Adipocyte (in vitro differentiated cells): ENCODE data around the gene EBF3.

Source experiments
- DNase-seq: peaks from one replicate; pipeline ENCODE4 v3.0.0-alpha.2; 2015; ENCODE audit warnings: low read depth
- H3K27me3 ChIP-seq: replicated peaks from 2 replicates; pipeline ENCODE4 v1.7.0; 2013; ENCODE audit warnings: mild to moderate bottlenecking, low read length, moderate library complexity; ENCODE audit not compliant: control insufficient read depth, insufficient read depth
- H3K36me3 ChIP-seq: 2 replicates; pipeline ENCODE4 v1.7.0; 2013; ENCODE audit warnings: low read length, mild to moderate bottlenecking, moderate library complexity; ENCODE audit not compliant: control insufficient read depth, insufficient read depth, severe bottlenecking
- H3K4me1 ChIP-seq: 2 replicates; pipeline ENCODE4 v1.7.0; 2013; ENCODE audit warnings: mild to moderate bottlenecking, low read length, moderate library complexity; ENCODE audit not compliant: control insufficient read depth, insufficient read depth
- H3K4me3 ChIP-seq: 2 replicates; pipeline ENCODE4 v1.7.0; 2013; ENCODE audit warnings: mild to moderate bottlenecking, low read length, moderate library complexity
- H3K9ac ChIP-seq: 2 replicates; pipeline ENCODE4 v1.7.0; 2013; ENCODE audit warnings: mild to moderate bottlenecking, low read length, moderate library complexity
- H3K9me3 ChIP-seq: 2 replicates; pipeline ENCODE4 v1.7.0; 2013; ENCODE audit warnings: mild to moderate bottlenecking, low read length, moderate library complexity; ENCODE audit not compliant: control insufficient read depth

Gene EBF3

DNA sequence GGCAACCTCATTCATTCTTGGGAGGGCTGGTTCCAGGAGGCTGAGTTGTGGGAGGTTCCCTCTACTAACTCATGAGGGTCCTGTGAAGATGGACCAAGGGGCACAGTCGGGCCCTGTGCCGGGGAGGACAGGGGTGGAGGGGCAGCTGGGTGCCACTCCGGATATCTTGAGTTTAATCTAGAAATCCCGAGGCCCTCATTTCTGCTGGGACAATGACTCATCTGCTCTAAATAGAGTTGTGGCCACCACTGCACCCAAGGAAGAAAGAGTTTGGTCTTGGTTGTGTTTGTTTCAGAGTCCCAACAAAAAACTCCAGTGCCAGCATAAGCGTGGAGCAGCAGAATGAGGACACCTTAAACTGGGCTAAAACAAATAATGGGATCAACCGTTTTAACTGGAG lies 82.4 kb downstream of the EBF3 start:
- no peak overlapping the region for H3K9ac ChIP-seq
- DNase-seq, result no peak
- H3K36me3 ChIP-seq, result no peaks in the 10 kb centered on the region
- H3K4me1 ChIP-seq, result peaks cover 21% of the 10 kb centered on the region
- no peaks in the 10 kb centered on the region for H3K27me3 ChIP-seq
- no peak overlapping the region for H3K4me3 ChIP-seq
- H3K9me3 ChIP-seq, result no peaks in the 10 kb centered on the region

- no peaks in the 10 kb centered on the region for H3K27me3 ChIP-seq
- DNase-seq, result no peak
- peaks cover 21% of the 10 kb centered on the region for H3K4me1 ChIP-seq
- H3K36me3 ChIP-seq, result peaks cover 4% of the 10 kb centered on the region
- H3K9ac ChIP-seq, result no peak overlapping the region
- no peak overlapping the region for H3K4me3 ChIP-seq
- no peaks in the 10 kb centered on the region for H3K9me3 ChIP-seq
These were observed 83.7 kb downstream of the EBF3 start for GRCh38 chr10:129880191-129880870.

- no peak for DNase-seq
- H3K9me3 ChIP-seq, result no peaks in the 10 kb centered on the region
- no peak overlapping the region for H3K4me3 ChIP-seq
- H3K9ac ChIP-seq, result no peak overlapping the region
- H3K27me3 ChIP-seq, result no peaks in the 10 kb centered on the region
- peaks cover 4% of the 10 kb centered on the region for H3K36me3 ChIP-seq
- H3K4me1 ChIP-seq, result peaks cover 21% of the 10 kb centered on the region
These were observed 84.4 kb downstream of the EBF3 start for GRCh38 chr10:129879655-129880054.

DNA sequence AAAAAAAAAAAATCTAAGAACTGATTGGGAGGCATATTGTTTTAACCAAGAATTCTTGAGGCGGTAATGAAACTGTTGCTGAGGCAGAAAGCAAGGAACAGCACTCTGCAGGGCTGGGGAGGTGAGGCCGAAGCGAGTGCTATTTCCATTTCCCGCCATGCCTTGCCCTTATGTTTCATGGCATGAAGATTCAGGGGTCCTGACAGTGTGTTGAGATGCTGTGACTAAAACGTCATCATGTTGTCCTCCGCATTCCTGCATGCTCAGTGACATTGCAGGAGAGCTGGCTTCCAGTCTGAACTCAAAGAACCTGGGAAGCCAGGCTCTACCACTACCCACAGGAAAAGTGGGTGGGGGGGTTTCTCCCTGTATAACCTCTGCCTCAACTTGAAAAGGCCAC lies 85.2 kb downstream of the EBF3 start:
- no peak for DNase-seq
- no peak overlapping the region for H3K4me3 ChIP-seq
- peaks cover 4% of the 10 kb centered on the region for H3K36me3 ChIP-seq
- H3K9me3 ChIP-seq, result no peaks in the 10 kb centered on the region
- H3K9ac ChIP-seq, result no peak overlapping the region
- no peaks in the 10 kb centered on the region for H3K27me3 ChIP-seq
- H3K4me1 ChIP-seq, result peaks cover 14% of the 10 kb centered on the region

GRCh38 chr10:129877773-129878371 lies 86.2 kb downstream of the EBF3 start:
- Histone ChIP-seq H3K27me3 (no peaks in the 10 kb centered on the region), H3K4me3 (no peak overlapping the region), H3K36me3 (peaks cover 11% of the 10 kb centered on the region), H3K9ac (no peak overlapping the region), H3K4me1 (peaks cover 5% of the 10 kb centered on the region), H3K9me3 (no peaks in the 10 kb centered on the region)
- DNase-seq, result peak; percentile 9

GRCh38 chr10:129876838-129877237 lies 87.2 kb downstream of the EBF3 start:
- Histone ChIP-seq H3K9ac (no peak overlapping the region), H3K4me3 (no peak overlapping the region), H3K4me1 (peaks cover under 1% of the 10 kb centered on the region), H3K27me3 (no peaks in the 10 kb centered on the region), H3K36me3 (peaks cover 17% of the 10 kb centered on the region), H3K9me3 (no peaks in the 10 kb centered on the region)
- DNase-seq, result no peak

DNA sequence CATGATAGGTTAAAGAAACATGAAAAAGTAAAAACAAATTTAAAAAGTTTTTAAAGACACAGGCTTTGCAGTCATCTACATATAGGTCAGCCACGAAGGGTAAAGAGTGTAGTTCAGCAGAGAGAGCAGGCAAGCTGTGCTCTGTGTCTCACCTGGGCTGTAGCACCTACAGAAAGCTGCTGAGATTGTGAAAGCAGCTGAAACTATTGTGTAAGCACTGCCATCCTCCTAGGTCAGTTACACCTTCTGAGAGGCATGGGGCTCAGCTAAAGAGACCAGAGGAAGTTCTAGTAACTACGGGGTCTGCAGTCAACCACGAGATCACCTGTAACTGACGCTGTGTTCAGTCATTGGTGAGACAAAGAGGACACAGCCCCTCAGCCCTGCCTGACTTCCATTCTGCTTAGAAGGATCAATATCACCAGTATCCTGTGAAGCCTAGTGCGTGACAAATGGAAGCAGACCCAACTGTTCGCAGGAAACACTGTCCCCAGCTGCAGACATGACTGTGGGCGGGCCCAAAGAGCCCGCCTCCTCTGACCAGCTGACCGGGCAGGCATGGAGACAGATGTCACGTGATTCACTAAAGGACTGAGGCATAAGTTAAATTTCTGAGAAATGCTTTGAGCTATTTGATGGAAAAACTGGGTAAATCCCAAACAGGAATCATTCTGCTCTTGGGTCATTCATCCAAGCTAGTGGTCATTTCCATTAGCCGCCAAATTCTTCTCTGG lies 87.9 kb downstream of the EBF3 start:
- H3K4me3 ChIP-seq, result no peak overlapping the region
- H3K9me3 ChIP-seq, result no peaks in the 10 kb centered on the region
- DNase-seq, result no peak
- peaks cover 17% of the 10 kb centered on the region for H3K36me3 ChIP-seq
- H3K27me3 ChIP-seq, result no peaks in the 10 kb centered on the region
- H3K9ac ChIP-seq, result no peak overlapping the region
- peaks cover 7% of the 10 kb centered on the region for H3K4me1 ChIP-seq

DNA sequence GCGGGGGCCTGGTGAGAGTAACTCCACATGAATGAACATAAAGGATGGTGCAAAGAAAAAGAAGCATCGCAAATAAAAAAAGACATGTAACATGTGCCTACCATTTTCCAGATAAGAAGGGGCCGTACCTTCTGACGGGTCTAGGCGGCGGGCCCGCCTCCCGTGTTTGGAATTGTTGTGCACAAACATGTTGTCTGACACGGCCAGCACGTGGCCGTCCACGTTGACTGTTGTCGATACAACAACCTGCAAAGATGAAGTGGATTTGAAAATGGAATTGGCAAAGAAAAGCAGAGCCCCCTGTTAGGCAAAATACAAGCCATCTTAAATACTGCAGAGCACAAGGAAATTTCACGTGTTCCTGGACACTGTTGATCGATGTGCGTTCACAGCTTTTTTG lies 90.7 kb downstream of the EBF3 start:
- no peaks in the 10 kb centered on the region for H3K27me3 ChIP-seq
- H3K9ac ChIP-seq, result no peak overlapping the region
- no peak overlapping the region for H3K4me3 ChIP-seq
- H3K9me3 ChIP-seq, result no peaks in the 10 kb centered on the region
- DNase-seq, result no peak
- peaks cover 20% of the 10 kb centered on the region for H3K36me3 ChIP-seq
- H3K4me1 ChIP-seq, result peaks cover 15% of the 10 kb centered on the region

DNA sequence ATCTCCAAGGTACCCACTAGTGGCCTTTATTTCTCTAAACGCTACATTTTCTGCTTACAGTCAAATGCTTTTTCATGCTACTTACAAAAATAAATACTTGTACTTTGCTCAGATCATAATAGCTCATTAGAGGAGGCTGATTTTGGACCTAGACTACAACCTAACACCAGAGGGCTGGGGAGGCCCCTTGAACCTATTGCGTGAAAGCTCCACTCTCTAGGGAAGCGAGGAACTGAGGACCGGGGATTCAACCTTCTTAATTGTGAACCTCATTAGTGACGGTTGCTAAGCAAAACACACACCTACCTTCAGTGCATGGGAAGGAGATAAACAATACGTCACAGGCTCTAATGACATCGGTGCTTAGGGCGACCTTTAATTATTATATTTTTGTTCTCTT lies 92.1 kb downstream of the EBF3 start:
- no peak overlapping the region for H3K4me3 ChIP-seq
- no peak overlapping the region for H3K9ac ChIP-seq
- DNase-seq, result no peak
- H3K4me1 ChIP-seq, result peaks cover 15% of the 10 kb centered on the region
- H3K9me3 ChIP-seq, result no peaks in the 10 kb centered on the region
- H3K27me3 ChIP-seq, result no peaks in the 10 kb centered on the region
- peaks cover 28% of the 10 kb centered on the region for H3K36me3 ChIP-seq

DNA sequence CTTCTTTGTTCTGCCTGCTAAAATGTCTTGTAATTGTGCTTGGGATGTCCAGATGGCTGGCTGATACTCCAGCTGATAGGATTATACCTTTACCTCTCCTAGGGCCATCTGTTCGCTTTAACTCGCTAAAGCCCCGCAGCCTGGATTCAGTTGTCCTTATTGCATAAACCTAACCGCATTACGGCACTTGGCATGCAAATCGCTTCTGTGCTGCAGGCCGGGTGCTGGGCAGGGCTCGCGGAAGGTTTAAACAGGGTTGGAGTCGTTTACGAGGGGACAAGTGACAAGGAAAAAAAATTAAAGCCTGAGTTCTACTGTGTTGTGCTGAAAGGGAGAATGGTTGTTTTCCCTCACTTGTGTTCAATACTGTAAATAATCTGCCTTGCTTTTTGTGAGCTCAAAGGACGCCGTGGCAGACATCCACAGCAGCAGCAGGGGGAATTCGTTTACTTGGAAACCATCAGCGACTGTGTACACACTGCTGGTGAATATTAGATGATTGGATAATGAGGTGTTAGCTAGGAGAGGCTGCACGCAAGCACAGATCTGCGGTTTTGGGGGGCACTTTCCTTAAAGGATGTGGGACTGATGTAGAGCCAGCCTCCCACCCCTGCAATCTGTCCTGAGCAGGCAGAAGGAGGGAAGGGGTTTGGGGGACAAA lies 93.0 kb downstream of the EBF3 start:
- Histone ChIP-seq H3K9me3 (no peaks in the 10 kb centered on the region), H3K36me3 (peaks cover 35% of the 10 kb centered on the region), H3K4me1 (peaks cover 15% of the 10 kb centered on the region), H3K4me3 (peak overlapping the region; percentile 15), H3K9ac (peak overlapping the region; percentile 4), H3K27me3 (no peaks in the 10 kb centered on the region)
- no peak for DNase-seq

- peaks cover 39% of the 10 kb centered on the region for H3K36me3 ChIP-seq
- H3K4me1 ChIP-seq, result peaks cover 15% of the 10 kb centered on the region
- no peaks in the 10 kb centered on the region for H3K9me3 ChIP-seq
- no peak overlapping the region for H3K4me3 ChIP-seq
- H3K27me3 ChIP-seq, result no peaks in the 10 kb centered on the region
- DNase-seq, result no peak
- H3K9ac ChIP-seq, result no peak overlapping the region
These were observed 93.7 kb downstream of the EBF3 start for GRCh38 chr10:129870474-129870757.
